ENCODE measurements around the gene DSPP. TPM values are rescaled to one million over a fixed set of nuclear protein-coding genes. Genes with fewer than 3 reads are reported as not detected.

The DSPP gene
- total RNA-seq, 1 donor from 2014 or later: not detected

- no peak for DNase-seq (ENCODE audit: low read depth)
- TF ChIP-seq, protein P1, sequence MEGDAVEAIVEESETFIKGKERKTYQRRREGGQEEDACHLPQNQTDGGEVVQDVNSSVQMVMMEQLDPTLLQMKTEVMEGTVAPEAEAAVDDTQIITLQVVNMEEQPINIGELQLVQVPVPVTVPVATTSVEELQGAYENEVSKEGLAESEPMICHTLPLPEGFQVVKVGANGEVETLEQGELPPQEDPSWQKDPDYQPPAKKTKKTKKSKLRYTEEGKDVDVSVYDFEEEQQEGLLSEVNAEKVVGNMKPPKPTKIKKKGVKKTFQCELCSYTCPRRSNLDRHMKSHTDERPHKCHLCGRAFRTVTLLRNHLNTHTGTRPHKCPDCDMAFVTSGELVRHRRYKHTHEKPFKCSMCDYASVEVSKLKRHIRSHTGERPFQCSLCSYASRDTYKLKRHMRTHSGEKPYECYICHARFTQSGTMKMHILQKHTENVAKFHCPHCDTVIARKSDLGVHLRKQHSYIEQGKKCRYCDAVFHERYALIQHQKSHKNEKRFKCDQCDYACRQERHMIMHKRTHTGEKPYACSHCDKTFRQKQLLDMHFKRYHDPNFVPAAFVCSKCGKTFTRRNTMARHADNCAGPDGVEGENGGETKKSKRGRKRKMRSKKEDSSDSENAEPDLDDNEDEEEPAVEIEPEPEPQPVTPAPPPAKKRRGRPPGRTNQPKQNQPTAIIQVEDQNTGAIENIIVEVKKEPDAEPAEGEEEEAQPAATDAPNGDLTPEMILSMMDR (conservative IDR thresholded peaks at IDR 0.05; ENCODE audit: low read depth, low read length): no peak
- no peak overlapping the region for H3K4me3 ChIP-seq (ENCODE audit: low read depth, low read length)
These were observed 43.6 kb downstream of the DSPP start for GRCh38 chr4:87651941-87652340.

DNA sequence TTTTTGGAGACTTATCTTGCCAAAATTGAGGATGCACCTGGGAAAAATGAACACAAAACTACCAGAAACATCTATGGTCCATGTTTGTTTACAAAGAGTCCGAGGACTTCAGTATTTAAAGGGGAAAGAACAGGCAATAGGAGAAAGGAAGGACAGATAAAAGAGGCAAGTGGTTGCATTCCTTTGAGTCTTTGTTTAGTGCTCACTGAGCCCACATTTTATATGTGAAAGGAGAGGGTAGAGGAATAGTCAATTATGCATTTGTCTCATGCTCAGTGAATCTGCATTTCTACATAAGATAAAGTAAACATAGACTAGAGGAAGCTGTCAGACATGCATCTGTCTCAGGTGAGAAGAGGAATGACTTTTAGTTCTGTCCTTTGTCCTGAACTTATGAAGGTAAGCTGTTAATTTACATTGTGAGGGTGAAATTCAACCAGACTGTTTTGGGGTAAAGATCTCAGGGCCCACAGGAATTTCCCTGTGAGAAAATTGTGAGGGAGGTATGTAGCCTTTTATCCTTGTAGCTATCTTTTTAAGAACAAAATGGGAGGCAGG, 46.2 kb downstream of the DSPP start:
- no peak overlapping the region for H3K4me3 ChIP-seq (ENCODE audit: low read depth, low read length)
- TF ChIP-seq, protein P1 (conservative IDR thresholded peaks at IDR 0.05; ENCODE audit: low read depth, low read length): no peak
- DNase-seq (ENCODE audit: low read depth): no peak

- TF ChIP-seq, protein P1 (conservative IDR thresholded peaks at IDR 0.05; ENCODE audit: low read depth, low read length): no peak
- DNase-seq (ENCODE audit: low read depth): peak; percentile 79
- H3K4me3 ChIP-seq (ENCODE audit: low read depth, low read length): no peak overlapping the region
These were observed 49.2 kb downstream of the DSPP start for GRCh38 chr4:87657525-87657924.

DNA sequence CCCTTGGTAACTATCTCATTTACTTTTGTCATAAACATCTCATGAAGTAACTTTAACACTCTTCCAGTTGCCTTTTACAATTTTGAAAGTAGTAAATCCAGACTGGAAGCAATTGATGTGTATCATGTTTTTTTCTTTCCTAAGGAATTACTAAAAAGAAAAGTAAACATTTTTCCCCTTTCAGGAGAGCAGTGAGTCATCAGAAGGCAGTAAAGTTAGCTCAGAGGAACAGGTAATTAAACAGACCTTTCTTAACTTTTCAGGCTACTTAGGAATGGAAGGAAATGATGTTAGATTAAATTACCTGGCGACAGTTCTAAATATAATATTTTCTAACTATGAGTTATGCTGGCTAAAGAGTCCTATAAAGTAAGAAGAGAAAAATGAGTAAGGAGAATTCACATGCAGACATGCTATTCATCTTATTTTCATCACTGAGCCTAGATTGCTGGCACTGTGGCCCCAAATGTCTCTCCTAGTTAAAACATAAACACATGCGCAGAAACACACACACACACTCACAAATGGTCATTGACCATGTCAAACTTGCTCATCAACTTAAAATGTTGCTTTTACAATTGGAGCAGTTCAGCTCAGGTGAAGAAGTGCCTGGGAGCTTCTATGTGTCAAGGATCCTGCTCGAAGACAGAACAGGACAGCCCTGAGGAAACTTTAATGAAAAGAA, 51.1 kb downstream of the DSPP start:
- peak; percentile 53 for DNase-seq (ENCODE audit: low read depth)
- TF ChIP-seq, protein P1 (conservative IDR thresholded peaks at IDR 0.05; ENCODE audit: low read depth, low read length): no peak
- no peak overlapping the region for H3K4me3 ChIP-seq (ENCODE audit: low read depth, low read length)

DNA sequence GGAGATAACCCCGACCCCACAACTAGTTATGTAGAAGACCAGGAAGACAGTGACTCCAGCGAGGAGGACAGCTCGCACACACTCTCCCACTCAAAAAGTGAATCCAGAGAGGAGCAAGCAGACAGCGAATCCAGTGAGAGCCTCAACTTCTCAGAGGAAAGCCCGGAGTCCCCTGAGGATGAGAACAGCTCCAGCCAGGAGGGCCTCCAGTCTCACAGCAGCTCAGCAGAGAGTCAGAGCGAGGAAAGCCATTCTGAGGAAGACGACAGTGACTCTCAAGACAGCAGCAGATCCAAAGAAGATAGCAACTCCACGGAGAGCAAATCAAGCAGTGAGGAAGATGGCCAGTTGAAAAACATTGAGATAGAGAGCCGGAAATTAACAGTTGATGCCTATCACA, 54.5 kb downstream of the DSPP start:
- H3K4me3 ChIP-seq (ENCODE audit: low read depth, low read length): no peak overlapping the region
- TF ChIP-seq, protein P1 (conservative IDR thresholded peaks at IDR 0.05; ENCODE audit: low read depth, low read length): no peak
- DNase-seq (ENCODE audit: low read depth): no peak

Other genes with a start within 250 kb of the DSPP start
- 19.4 and 19.7 TPM in 2 replicates for gene HSD17B11, start 217.3 kb upstream of the DSPP start, total RNA-seq
- gene NUDT9, start 186.0 kb upstream of the DSPP start, total RNA-seq: 23.0 and 26.3 TPM in 2 replicates
- gene SPARCL1, start 79.2 kb upstream of the DSPP start, total RNA-seq: not detected in 2 replicates
- not detected in 2 replicates for gene DMP1, start 41.8 kb downstream of the DSPP start, total RNA-seq
- not detected in 2 replicates for gene IBSP, start 191.0 kb downstream of the DSPP start, total RNA-seq
- not detected in 2 replicates for gene MEPE, start 224.4 kb downstream of the DSPP start, total RNA-seq

Data from epithelial cell of proximal tubule (primary cell).